HG03135 (cell line): ENCODE data around the gene TUBB.
A peak's percentile ranks its signal among the peaks of the same experiment; 100 is the strongest.

Experiments used
- ATAC-seq: cut with Tn5 transposase; IDR thresholded peaks from one replicate; pipeline ENCODE4 v1.9.1; 2021; ENCODE audit warnings: mild to moderate bottlenecking, moderate library complexity; ENCODE audit not compliant: unreplicated experiment

The TUBB gene

DNA sequence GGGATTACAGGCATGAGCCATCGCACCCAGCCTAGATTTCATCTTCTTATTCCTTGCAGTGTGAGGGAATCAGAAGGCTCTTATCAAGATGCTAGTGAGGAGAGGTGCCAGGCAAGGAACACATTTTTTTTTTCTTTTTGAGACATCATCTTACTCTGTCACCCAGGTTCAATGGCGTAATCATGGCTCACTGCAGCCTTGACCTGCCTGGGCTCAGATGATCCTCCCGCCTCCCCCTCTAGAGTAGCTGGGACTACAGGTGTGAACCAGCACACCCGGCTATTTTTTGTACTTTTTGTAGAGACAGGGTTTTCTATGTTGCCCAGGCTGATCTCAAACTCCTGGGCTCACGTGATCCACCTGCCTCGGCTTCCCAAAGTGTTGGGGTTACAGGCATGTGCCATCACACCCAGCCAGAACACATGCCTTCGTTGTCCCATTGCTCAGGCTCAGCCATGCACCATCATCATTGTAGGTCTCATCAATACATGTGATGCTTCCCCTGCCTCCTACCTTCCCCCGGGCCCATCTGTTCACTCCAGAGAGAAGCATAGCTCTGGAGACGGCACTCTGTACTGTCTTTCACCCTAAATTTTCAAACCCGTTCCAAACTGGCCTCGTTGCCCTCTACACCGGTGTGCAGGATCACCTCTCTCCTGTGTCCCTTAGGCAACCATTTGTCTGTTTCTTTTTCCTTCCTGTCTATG, 12.2 kb downstream of the TUBB start:
- ATAC-seq, result no peak

- ATAC-seq, result peak; percentile 42
Observed at GRCh38 chr6:30735668-30736314, 15.6 kb downstream of the TUBB start.

GRCh38 chr6:30738532-30738931, 18.4 kb downstream of the TUBB start:
- ATAC-seq, result no peak

- ATAC-seq, result no peak
Observed at GRCh38 chr6:30740540-30740870, 20.4 kb downstream of the TUBB start.

DNA sequence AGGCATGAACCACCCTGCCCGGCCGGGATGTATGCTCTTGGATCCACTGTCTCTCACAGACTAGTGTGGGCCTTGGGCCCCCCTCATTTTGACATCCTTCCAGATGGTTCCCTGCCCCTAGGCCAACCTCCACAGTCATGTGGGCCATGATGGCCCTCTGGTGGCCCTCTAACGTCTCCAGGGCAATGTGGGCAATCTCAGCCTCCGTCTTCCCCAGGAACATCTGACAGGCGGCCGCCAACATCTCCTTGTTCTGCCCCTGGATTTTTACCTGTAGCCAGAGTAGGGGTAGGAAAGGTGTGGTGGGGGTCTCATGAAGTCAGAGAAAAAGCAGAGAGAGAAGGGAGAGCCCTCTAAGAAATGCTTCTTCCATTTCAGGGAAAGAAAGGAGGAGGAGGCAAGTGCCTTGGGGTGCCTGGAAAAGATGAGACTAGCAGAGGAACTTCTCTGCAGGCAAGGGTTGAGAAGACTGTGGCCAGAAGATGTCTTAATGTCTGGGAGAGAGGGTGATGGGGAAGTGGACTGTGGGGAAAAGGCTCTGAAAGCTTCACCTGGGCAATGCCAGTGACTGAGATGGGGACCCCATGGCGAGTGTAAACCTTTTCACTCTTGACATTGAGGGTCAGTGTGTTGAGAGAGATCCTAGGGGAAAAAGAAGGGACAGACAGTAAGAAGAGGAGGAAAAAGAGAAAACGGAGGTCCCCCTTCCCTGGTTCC, 21.1 kb downstream of the TUBB start:
- no peak for ATAC-seq

GRCh38 chr6:30741789-30742315, 21.7 kb downstream of the TUBB start:
- ATAC-seq, result no peak

GRCh38 chr6:30742316-30743098, 22.4 kb downstream of the TUBB start, which contains the start of gene FLOT1:
FLOT1 (minus strand) TSS chr6:30742687; CDS start chr6:30742189, 498 bp downstream.
- peak; percentile 67 for ATAC-seq

DNA sequence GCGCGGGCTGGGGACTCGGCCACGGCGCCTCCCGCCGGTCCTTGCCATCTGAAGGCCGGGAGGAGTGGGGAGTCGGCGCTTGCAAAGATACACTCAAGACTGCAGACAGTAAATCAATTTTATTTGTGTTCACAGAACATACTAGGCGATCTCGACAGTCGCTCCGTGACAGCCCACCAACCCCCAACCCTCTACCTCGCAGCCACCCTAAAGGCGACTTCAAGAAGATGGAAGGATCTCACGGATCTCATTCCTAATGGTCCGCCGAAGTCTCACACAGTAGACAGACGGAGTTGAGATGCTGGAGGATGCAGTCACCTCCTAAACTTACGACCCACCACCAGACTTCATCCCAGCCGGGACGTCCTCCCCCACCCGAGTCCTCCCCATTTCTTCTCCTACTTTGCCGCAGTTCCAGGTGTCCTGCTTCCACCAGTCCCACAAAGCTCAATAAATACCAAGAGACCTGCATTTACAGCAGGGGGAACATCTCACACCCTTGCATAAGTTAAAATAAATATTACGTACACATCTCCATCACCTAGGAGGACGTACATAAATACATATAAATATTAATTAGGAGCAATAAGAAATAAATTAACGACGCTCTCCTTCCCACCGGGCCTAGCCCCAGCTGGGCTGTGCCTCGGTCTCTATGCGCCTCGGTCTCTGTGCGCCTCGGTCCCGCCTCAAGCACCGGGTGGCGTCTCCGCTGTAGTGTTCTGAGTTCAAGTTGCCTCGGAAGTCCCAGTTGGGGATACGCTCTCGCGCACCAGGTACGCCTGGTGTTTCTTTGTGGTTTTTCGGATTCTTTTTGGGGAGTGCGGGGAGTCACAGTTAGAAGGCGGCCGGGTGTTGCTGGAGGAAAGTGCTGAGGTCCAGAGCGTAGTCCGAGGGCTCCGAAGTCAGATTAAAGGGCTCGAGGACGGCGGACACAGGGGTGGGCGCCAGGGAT, 23.2 kb downstream of the TUBB start:
- peak; percentile 22 for ATAC-seq

GRCh38 chr6:30744054-30744805, 24.1 kb downstream of the TUBB start, which contains the start of gene IER3:
IER3 (minus strand) TSS chr6:30744547; CDS start chr6:30744518, 29 bp downstream.
- ATAC-seq, result no peak

GRCh38 chr6:30747300-30747687, 27.1 kb downstream of the TUBB start:
- no peak for ATAC-seq

DNA sequence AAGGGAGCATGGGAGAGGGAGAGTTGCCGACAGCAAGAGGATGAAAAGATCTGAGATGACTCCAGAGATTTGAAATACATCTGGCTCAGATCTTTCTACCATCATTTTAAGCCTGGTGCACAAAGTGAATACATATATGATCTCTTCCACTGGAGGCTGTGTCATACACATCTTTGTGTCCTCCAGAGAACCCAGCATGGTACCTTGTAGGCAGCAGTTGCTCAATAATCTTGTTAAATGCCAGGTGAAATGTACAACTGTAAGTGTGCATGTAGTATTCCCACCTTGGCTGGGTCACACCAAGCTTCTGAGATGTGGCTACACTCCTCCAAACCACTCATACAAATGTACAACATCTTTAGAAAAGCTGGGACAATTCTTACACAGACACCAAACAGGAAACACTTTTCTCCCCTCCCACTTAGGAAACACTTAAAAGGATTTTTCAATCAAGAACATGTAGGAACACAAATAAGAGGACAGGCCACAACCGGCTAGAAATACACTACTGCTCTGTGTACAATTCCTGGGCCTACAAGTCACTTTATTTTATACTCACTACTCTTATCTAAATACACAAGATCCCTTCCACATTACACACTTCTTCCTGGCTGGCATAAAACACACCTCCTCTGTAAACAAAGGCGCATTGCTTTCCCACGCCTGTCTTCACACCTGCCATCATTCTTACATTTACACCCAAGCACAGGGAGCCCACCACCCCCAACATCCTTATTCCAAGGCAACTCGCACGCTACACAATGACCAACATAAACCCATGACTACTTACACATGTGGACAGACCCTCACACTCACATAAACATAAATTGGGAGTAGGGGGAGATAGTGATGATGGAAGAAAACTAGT, 28.0 kb downstream of the TUBB start:
- no peak for ATAC-seq

- ATAC-seq, result no peak
Observed at GRCh38 chr6:30748851-30749540, 28.8 kb downstream of the TUBB start.

DNA sequence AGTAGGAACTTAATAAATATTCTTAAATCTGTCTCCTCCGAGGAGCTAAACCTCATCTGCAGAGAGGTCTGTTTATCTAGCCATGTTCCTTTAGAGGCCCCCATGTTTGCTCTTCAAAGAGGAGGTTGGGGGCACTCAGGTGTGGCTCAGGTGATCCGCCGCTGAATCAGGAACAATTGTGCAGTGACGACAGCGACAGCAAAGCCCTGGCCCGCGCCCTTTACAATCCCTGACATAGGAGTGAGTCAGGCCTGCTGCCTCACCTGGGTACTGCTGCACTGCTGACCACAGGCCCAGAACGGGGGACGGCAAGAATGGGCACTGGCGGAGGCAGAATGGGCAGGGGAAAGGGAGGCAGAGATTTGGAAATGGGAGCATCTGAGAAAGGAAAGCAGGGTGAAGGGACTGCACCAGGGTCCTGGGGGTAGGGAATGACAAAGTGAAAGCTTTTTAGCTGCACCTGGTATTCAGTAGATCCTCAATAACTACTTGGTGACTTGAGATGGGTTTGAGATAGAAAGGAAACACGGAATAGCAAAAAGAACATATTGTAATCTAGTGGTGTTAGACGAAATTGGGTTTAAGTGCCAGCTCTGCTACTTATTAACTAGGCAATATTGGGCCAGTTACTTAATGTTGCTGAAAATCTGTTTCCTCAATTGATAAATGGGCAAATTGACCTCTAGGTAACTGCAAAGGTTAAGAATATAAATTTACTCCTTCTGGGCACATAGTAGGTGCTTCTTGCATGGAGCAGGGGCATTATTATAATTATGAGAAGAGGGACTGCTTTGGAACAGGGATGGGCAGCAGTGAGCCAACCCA, 29.6 kb downstream of the TUBB start:
- no peak for ATAC-seq

GRCh38 chr6:30750379-30750668, 30.2 kb downstream of the TUBB start:
- no peak for ATAC-seq

DNA sequence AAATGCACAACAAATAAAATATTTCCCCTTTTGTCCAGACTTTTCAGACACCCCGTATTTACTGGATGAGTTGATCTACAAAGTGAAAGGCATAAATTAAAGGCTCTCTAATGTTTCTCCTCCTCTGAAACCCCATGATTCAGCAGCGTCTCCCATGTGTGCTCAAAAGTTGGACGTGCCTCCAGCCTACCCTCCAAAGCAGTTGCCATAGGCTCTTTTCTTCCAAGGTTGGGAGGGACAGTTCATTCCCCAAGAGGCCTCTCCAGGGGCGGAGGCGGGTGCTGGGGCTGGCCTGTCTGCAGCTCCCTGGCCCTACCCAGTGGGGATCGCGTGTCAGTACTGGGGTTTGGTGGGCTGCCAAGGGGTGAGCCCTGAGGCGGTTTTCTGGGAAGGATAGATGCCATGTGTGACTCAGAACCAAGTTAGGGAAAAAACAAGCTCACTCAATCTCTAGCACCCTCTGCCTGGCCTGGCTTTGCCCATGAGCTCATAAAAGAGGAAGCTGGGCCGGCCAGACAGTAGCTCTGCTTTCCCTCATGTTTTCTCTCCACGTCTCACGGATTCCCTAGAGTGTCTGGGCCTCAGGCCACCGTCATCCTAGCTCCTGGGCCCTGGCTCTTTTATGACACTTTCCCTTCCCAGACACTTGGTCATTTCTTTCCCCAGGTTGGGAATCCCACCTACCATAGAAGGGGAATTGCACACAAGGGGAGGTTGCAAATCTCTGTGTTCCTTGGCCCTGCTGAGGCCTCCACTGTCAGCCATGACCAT, 32.2 kb downstream of the TUBB start:
- no peak for ATAC-seq

DNA sequence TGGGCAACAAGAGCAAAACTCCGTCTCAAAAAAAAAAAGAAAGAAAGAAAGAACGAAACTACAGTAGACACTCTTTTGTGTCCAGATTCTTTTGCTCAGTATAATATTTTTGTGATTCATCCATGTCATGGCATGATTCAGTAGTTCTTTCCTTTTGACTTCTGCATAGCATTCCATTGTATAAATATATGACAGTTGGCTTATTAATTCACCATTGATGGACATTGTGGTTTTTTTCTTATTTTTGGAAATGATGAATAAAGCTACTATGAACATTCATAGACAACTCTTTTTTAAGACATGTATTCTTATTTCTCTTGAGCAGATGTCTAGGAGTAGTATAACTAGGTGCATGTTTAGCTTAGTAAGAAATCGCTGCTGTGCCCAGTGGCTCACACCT, 34.5 kb downstream of the TUBB start:
- no peak for ATAC-seq
